Upper lobe of right lung (tissue), 1 donor: ENCODE measurements around the gene NCOA7. TPM values are rescaled to one million over a fixed set of nuclear protein-coding genes. Genes with fewer than 3 reads are reported as not detected.

Experiments
- ATAC-seq: fragments of 200-7000 bp; cut with Tn5 transposase; one replicate; pipeline ENCODE4 v1.9.1; 2020; ENCODE audit warnings: mild to moderate bottlenecking, moderate library complexity
- DNase-seq: peaks from one replicate; pipeline ENCODE4 v3.0.0-alpha.2; 2020
- H3K27ac ChIP-seq: fragments of 200-600 bp; one replicate; pipeline ENCODE4 v1.8.0; 2022
- H3K27me3 ChIP-seq: fragments of 200-600 bp; one replicate; pipeline ENCODE4 v1.8.0; 2022; ENCODE audit warnings: mild to moderate bottlenecking
- H3K36me3 ChIP-seq: fragments of 200-600 bp; one replicate; pipeline ENCODE4 v1.8.0; 2022
- H3K4me1 ChIP-seq: fragments of 200-600 bp; one replicate; pipeline ENCODE4 v1.8.0; 2022
- H3K4me3 ChIP-seq: fragments of 200-600 bp; one replicate; pipeline ENCODE4 v1.8.0; 2022; ENCODE audit warnings: mild to moderate bottlenecking
- H3K9me3 ChIP-seq: fragments of 200-600 bp; one replicate; pipeline ENCODE4 v1.8.0; 2022
- intact Hi-C: fragments of 100-400 bp; cut with DNase I; formaldehyde crosslinking; loops from one replicate; pipeline ENCODE4 v1.11.0; 2022
- total RNA-seq: library from RNA; stranded (reverse); fragmentation: NEBNext Ultra II Directional; extraction: Animal tissue kit (Norgen Biotek cat#: 25700); gene quantifications from one replicate; pipeline ENCODE4 v1.2.1, GENCODE V29; 2021
- TF ChIP-seq, protein P1 (sequence below): fragments of 200-600 bp; IDR thresholded peaks from one replicate; pipeline ENCODE4 v1.8.0; 2022; ENCODE audit warnings: antibody characterized with exemption
- donor health status: DM: no; HTN: yes; CAD: no; lungs with severe emphysema.

Gene NCOA7
- total RNA-seq, 1 donor from 2014 or later = 80.8 TPM

DNA sequence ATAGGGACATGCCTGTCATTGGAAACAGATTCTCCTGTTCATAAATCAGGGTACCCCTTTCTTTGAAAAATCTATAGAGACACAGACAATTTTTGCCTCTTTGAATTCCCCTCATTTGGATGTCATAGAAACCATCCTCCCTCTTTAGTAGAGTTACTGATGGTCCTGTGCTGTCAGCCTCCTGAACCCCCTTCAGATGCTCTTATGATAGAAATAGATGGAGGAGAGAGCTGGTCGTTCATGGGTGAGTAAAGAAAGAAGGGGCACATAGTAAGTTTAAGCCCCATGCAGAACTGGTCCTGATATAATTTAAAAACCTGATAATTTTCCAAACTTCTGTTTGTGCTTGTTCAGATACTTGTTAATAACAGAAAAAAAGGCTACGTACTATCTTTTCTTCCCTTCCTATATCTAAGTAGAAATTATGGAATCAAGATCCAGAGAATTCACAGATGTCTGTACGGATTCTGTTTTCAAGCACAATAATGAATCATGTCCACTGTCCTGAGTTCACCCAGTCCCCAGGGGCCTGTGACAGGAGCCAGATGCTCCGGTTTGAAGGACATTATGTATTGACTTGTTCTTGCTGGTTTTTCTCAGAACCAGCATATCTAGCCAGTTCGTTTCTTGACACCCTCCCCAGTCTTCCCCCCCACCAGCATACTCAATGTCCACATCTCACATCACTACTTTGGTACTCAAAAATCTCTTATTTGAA, 78.1 kb downstream of the NCOA7 start:
- no peak for DNase-seq
- TF ChIP-seq, protein P1, sequence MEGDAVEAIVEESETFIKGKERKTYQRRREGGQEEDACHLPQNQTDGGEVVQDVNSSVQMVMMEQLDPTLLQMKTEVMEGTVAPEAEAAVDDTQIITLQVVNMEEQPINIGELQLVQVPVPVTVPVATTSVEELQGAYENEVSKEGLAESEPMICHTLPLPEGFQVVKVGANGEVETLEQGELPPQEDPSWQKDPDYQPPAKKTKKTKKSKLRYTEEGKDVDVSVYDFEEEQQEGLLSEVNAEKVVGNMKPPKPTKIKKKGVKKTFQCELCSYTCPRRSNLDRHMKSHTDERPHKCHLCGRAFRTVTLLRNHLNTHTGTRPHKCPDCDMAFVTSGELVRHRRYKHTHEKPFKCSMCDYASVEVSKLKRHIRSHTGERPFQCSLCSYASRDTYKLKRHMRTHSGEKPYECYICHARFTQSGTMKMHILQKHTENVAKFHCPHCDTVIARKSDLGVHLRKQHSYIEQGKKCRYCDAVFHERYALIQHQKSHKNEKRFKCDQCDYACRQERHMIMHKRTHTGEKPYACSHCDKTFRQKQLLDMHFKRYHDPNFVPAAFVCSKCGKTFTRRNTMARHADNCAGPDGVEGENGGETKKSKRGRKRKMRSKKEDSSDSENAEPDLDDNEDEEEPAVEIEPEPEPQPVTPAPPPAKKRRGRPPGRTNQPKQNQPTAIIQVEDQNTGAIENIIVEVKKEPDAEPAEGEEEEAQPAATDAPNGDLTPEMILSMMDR = no peak

DNA sequence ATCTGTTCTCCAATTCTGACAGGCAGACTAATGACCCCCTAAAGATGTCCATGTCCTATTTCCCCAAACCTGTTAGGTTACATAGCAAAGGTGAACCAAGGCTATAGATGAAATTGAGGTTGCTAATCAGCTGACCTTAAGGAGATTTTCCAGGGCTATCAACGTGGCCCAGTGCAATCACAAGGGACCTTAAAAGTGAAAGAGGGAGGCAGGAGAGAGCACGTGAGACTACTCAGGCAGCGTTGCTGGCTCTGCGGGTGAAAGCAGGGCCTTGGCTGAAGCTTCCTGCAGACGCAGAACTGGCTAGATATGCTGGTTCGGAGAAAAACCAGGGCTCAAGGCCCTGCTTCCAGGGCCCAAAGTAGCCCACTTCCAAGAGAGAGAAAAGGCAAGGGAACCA, 78.7 kb downstream of the NCOA7 start:
- no peak for ATAC-seq
- H3K36me3 ChIP-seq = no peaks in the 10 kb centered on the region
- H3K27me3 ChIP-seq = no peaks in the 10 kb centered on the region
- H3K4me1 ChIP-seq = peaks cover 7% of the 10 kb centered on the region
- no peak for DNase-seq
- TF ChIP-seq, protein P1 = no peak
- no peaks in the 10 kb centered on the region for H3K9me3 ChIP-seq
- no peak overlapping the region for H3K27ac ChIP-seq
- intact Hi-C loops = no loop called here
- H3K4me3 ChIP-seq = no peak overlapping the region

More for the DNA sequence above, 78.1 kb downstream of the NCOA7 start:
- intact Hi-C loops = no loop called here
- peaks cover 7% of the 10 kb centered on the region for H3K4me1 ChIP-seq
- no peaks in the 10 kb centered on the region for H3K9me3 ChIP-seq
- no peak overlapping the region for H3K27ac ChIP-seq
- H3K36me3 ChIP-seq = no peaks in the 10 kb centered on the region
- H3K4me3 ChIP-seq = no peak overlapping the region
- H3K27me3 ChIP-seq = no peaks in the 10 kb centered on the region
- no peak for ATAC-seq

DNA sequence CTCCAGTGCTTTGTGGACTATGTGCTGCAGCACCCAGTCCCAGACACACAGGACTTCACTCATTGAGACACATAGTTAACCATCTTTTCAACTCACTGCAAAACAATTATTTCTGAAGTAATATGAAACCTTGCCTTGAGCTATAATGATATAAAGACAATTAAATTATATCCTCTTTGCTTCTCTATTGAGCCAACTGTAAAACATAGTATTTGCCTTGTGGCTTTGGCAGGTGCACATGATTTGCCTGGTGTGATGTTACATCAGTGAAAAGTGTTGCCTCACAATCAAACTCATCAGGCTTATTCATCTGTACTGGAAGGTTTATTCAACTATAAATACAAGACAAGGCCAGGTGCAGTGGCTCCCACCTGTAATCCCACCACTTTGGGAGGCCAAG, 80.6 kb downstream of the NCOA7 start:
- ATAC-seq (no peak), DNase-seq (no peak)
- Histone ChIP-seq H3K9me3 (no peaks in the 10 kb centered on the region), H3K4me1 (peaks cover 7% of the 10 kb centered on the region), H3K36me3 (peaks cover 8% of the 10 kb centered on the region), H3K27me3 (no peaks in the 10 kb centered on the region), H3K27ac (no peak overlapping the region), H3K4me3 (no peak overlapping the region)
- intact Hi-C loops = no loop called here
- TF ChIP-seq, protein P1 = no peak

DNA sequence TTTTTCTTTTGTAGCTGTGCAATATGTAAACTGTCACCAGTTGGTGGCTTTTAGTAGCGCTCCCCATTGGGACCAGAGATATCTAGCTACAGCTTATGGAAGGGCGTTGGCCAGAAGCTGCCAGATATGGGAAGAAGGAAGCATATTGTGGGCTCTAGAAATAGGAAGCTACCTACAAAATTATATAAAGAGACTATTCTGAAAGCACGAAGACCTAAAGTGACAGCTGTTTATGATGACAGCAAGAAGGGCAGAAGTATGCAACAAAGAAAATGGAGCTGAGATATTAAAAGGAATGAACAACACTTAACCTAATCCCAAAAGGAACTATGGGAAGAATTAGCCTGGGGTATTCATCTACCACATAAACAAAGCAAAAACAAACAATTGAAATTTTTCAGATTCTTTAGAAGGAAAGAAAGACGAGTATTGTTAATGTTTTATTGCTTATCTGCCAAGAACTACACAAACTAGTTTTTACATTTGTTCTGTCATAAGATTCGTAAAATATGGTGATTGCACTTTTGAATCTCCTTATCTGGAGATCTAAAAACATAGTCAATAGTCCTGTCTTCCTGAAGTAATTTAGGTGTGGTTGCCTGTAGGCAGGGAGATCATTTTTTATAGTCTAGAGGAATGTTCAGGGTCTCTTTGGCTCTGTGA, 81.6 kb downstream of the NCOA7 start:
- peaks cover 15% of the 10 kb centered on the region for H3K36me3 ChIP-seq
- no peak for DNase-seq
- ATAC-seq = no peak

DNA sequence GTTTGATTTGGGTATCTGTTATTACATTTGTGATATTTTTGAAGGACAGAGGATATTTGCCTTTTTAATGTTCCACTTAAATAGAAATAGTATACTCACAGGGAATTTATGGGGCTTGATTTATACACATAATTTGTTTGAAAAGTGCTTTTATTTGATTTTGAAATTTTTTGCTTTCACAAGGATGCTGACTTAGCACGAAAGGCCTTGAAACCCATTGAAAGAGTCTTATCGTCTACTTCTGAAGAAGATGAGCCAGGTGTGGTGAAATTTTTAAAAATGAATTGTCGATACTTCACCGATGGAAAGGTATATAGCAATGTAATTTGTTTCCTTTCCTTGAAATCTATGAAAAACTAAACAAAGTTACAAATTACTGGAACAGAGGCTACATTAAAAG, 91.5 kb downstream of the NCOA7 start:
- H3K9me3 ChIP-seq = no peaks in the 10 kb centered on the region
- H3K27ac ChIP-seq = no peak overlapping the region
- H3K36me3 ChIP-seq = peaks cover 98% of the 10 kb centered on the region
- TF ChIP-seq, protein P1 = no peak
- intact Hi-C loops = no loop called here
- no peak overlapping the region for H3K4me3 ChIP-seq
- DNase-seq (no peak), ATAC-seq (no peak)
- no peaks in the 10 kb centered on the region for H3K4me1 ChIP-seq
- no peaks in the 10 kb centered on the region for H3K27me3 ChIP-seq

More for the DNA sequence above, 81.6 kb downstream of the NCOA7 start:
- Histone ChIP-seq H3K27me3 (no peaks in the 10 kb centered on the region), H3K4me3 (no peak overlapping the region), H3K4me1 (no peaks in the 10 kb centered on the region), H3K27ac (no peak overlapping the region), H3K9me3 (no peaks in the 10 kb centered on the region)
- intact Hi-C loops = no loop called here
- TF ChIP-seq, protein P1 = no peak
